Sigmoid colon (tissue), 4 donors: ENCODE data around the gene ZBTB7B.

Experiments
- CTCF ChIP-seq, 4 experiments: fragments of 450-650 bp in 3 of 4; fragments of 200-600 bp in 1 of 4; IDR thresholded peaks; one replicate each; pipeline ENCODE4 v1.5.1; 2016 to 2019; ENCODE audit warnings: antibody characterized with exemption in 4 of 4, mild to moderate bottlenecking in 3 of 4, moderate library complexity in 2 of 4
- EP300 ChIP-seq, 4 donors: sonication (generic); formaldehyde crosslinking; IDR thresholded peaks; one replicate each; pipeline ENCODE4 v1.6.1; 2017; ENCODE audit warnings: antibody characterized with exemption in 4 of 4
- POLR2A ChIP-seq, 2 donors: fragments of 450-650 bp; IDR thresholded peaks; one replicate each; pipeline ENCODE4 v1.6.1; 2016; ENCODE audit warnings: antibody characterized with exemption in 2 of 2, mild to moderate bottlenecking in 2 of 2, moderate library complexity in 2 of 2
- POLR2AphosphoS5 ChIP-seq, 4 donors: sonication (generic); formaldehyde crosslinking; IDR thresholded peaks; one replicate each; pipeline ENCODE4 v1.6.1; 2017; ENCODE audit warnings: antibody characterized with exemption in 4 of 4

- TF ChIP-seq POLR2A (IDR thresholded peaks at IDR 0.05) (no peak), POLR2AphosphoS5 (IDR thresholded peaks at IDR 0.05) (no peak), CTCF (IDR thresholded peaks at IDR 0.05) (no peak), EP300 (IDR thresholded peaks at IDR 0.05) (no peak)
Observed at GRCh38 chr1:155014709-155015508, 12.3 kb downstream of the ZBTB7B start.
